Stimulated activated CD4-positive, alpha-beta T cell treated with anti-CD3 and anti-CD28 coated beads, Interleukin-15, amount 100 ng/mL, for 1 hour (primary cell): ENCODE data around the gene AMN.
A peak's percentile ranks its signal among the peaks of the same experiment; 100 is the strongest.
"Not testable (repeated sequence)": the region's sequence is repeated elsewhere in the genome, so short reads cannot be mapped to it uniquely, and the experiment has no call there.

Source experiments
- DNase-seq, 2 donors: peaks; one replicate each; pipeline ENCODE4 v3.0.0-alpha.2; 2020; ENCODE audit warnings: low read depth in 1 of 2, low spot score in 1 of 2

The AMN gene

GRCh38 chr14:102911991-102912761 is 10.3 kb upstream of the AMN start:
- no peak for DNase-seq

- DNase-seq = no peak
Measured at GRCh38 chr14:102913341-102914211, 8.9 kb upstream of the AMN start.

GRCh38 chr14:102914474-102915291 is 7.8 kb upstream of the AMN start:
- DNase-seq = no peak

GRCh38 chr14:102915292-102916110 is 7.0 kb upstream of the AMN start:
- DNase-seq = no peak

GRCh38 chr14:102916347-102917055 is 6.0 kb upstream of the AMN start:
- no peak for DNase-seq

- DNase-seq = no peak
Measured at GRCh38 chr14:102917056-102917385, 5.4 kb upstream of the AMN start.

GRCh38 chr14:102917469-102918211 is 4.8 kb upstream of the AMN start:
- peak in 1 of 2 donors; percentile 47 for DNase-seq

GRCh38 chr14:102918438-102918837 is 4.0 kb upstream of the AMN start:
- DNase-seq = no peak

- DNase-seq = no peak
Measured at GRCh38 chr14:102920273-102920997, 2.0 kb upstream of the AMN start.

GRCh38 chr14:102920998-102921304 is 1.5 kb upstream of the AMN start:
- DNase-seq = no peak

GRCh38 chr14:102923201-102923924 is 900 bp downstream of the AMN start:
- DNase-seq = no peak

GRCh38 chr14:102923925-102924486 is 1.5 kb downstream of the AMN start:
- no peak for DNase-seq

- DNase-seq = no peak
Measured at GRCh38 chr14:102924632-102925588, 2.4 kb downstream of the AMN start.

GRCh38 chr14:102925646-102926045 is 3.2 kb downstream of the AMN start:
- no peak for DNase-seq

GRCh38 chr14:102926104-102926503 is 3.6 kb downstream of the AMN start:
- no peak for DNase-seq

- not testable (repeated sequence) for DNase-seq
Measured at GRCh38 chr14:102926840-102927239, 4.4 kb downstream of the AMN start.
